HepG2 (cell line): ENCODE data around the gene AARSD1. TPM values are rescaled to one million over a fixed set of nuclear protein-coding genes. Genes with fewer than 3 reads are reported as not detected.
A peak's percentile ranks its signal among the peaks of the same experiment; 100 is the strongest.

ENCODE experiments used
- FLYWCH1 ChIP-seq: sonication (generic); formaldehyde crosslinking; IDR thresholded peaks from 2 replicates; pipeline ENCODE4 v1.8.1; 2023; ENCODE audit warnings: mild to moderate bottlenecking, missing genetic modification reagents
- GMEB1 ChIP-seq: sonication (generic); formaldehyde crosslinking; IDR thresholded peaks from 2 replicates; pipeline ENCODE4 v1.5.1; 2020; ENCODE audit warnings: missing genetic modification reagents, mild to moderate bottlenecking, borderline replicate concordance
- GPBP1L1 ChIP-seq: sonication (generic); formaldehyde crosslinking; IDR thresholded peaks from 2 replicates; pipeline ENCODE4 v1.5.0; 2020; ENCODE audit warnings: mild to moderate bottlenecking, missing genetic modification reagents
- KDM1A ChIP-seq: IDR thresholded peaks from 2 replicates; pipeline ENCODE4 v1.6.1; 2016; ENCODE audit warnings: missing compliant biosample characterization
- MAFK ChIP-seq, 2 experiments: IDR thresholded peaks in 1 of 2; conservative IDR thresholded peaks in 1 of 2; 2 replicates each; pipeline ENCODE4 v1.6.1; 2011; ENCODE audit warnings: improper control_type of control experiment in 2 of 2, low read length in 2 of 2
- MTERF4 ChIP-seq: sonication (generic); formaldehyde crosslinking; IDR thresholded peaks from 2 replicates; pipeline ENCODE4 v1.8.0; 2023; ENCODE audit warnings: mild to moderate bottlenecking, missing genetic modification reagents
- PITX1 ChIP-seq: sonication (generic); formaldehyde crosslinking; IDR thresholded peaks from 2 replicates; pipeline ENCODE4 v1.5.1; 2020; ENCODE audit warnings: mild to moderate bottlenecking, missing genetic modification reagents
- RARG ChIP-seq: sonication (generic); formaldehyde crosslinking; IDR thresholded peaks from 2 replicates; pipeline ENCODE4 v1.4.0; 2020; ENCODE audit warnings: low read depth, mild to moderate bottlenecking, missing genetic modification reagents
- RFXAP ChIP-seq: sonication (generic); formaldehyde crosslinking; IDR thresholded peaks from 2 replicates; pipeline ENCODE4 v1.4.0; 2020; ENCODE audit warnings: missing genetic modification reagents, borderline replicate concordance
- TAF1 ChIP-seq: sonication (generic); formaldehyde crosslinking; IDR thresholded peaks from 2 replicates; pipeline ENCODE4 v1.4.0; 2020; ENCODE audit warnings: missing genetic modification reagents
- THRA ChIP-seq: sonication (generic); formaldehyde crosslinking; IDR thresholded peaks from 2 replicates; pipeline ENCODE4 v1.4.0; 2020; ENCODE audit warnings: missing genetic modification reagents, borderline replicate concordance
- ZFP90 ChIP-seq: sonication (generic); formaldehyde crosslinking; IDR thresholded peaks from 2 replicates; pipeline ENCODE4 v1.8.0; 2022; ENCODE audit warnings: missing genetic modification reagents, mild to moderate bottlenecking, inconsistent platforms, borderline replicate concordance
- ZHX2 ChIP-seq, 2 experiments: sonication (generic) in 1 of 2; formaldehyde crosslinking in 1 of 2; IDR thresholded peaks; 2 replicates each; pipeline versions ENCODE4 v1.6.1 to v1.9.0; 2014 to 2022; ENCODE audit warnings: antibody characterized with exemption in 1 of 2, borderline replicate concordance in 1 of 2, inconsistent platforms in 1 of 2, low read depth in 1 of 2, missing genetic modification reagents in 1 of 2
- ZXDC ChIP-seq: sonication (generic); formaldehyde crosslinking; IDR thresholded peaks from 2 replicates; pipeline ENCODE4 v1.5.0; 2020; ENCODE audit warnings: mild to moderate bottlenecking, missing genetic modification reagents
- polyA plus RNA-seq, 8 experiments: library from polyadenylated mRNA; depleted of rRNA in 3 of 8; stranded (reverse) in 7 of 8; unstranded in 1 of 8; fragments of >200 nt; fragmentation: Illumina TruSeq in 4 of 8; extraction: Trizol in 4 of 8; gene quantifications; 2 replicates each; pipeline versions ENCODE4 v1.2.1 to v1.2.3, GENCODE V29; 2011 to 2016; ENCODE audit warnings: low read depth in 4 of 8, missing spikeins in 1 of 8, mixed read lengths in 1 of 8; ENCODE audit not compliant: insufficient read depth in 1 of 8
- total RNA-seq, 5 experiments: library from RNA; depleted of rRNA; stranded (reverse); fragments of >200 nt; fragmentation: Illumina TruSeq; extraction: Trizol; gene quantifications; 2 replicates each; pipeline ENCODE4 v1.2.3, GENCODE V29; 2016; ENCODE audit warnings: low read depth in 1 of 5

The AARSD1 gene
- total and polyA plus RNA-seq, 2 of the 13 experiments (the other 11 are each of a cell fraction or from before 2014, with no cell fraction given) = 24.7 to 29.3 TPM

- no peak for TF ChIP-seq THRA (CRISPR knock-in tag)
- TF ChIP-seq GMEB1 = no peak; the same call in none of the 2 replicates
- TF ChIP-seq MAFK (conservative IDR thresholded peaks at IDR 0.05 in 1 of 2, IDR thresholded peaks at IDR 0.05 in 1 of 2; ENCODE audit: low read length in 2 of 2) = no peak
- no peak for TF ChIP-seq KDM1A (CRISPR knock-in tag)
- TF ChIP-seq MTERF4 (CRISPR knock-in tag) = no peak
- 0 out of 2 replicates have a peak, but pooled peaks have one; percentile 25 for TF ChIP-seq FLYWCH1
- 0 out of 2 replicates have a peak, but pooled peaks have one; percentile 18 for TF ChIP-seq RFXAP (CRISPR knock-in tag)
- peak; percentile 92 for TF ChIP-seq ZHX2 (IDR thresholded peaks at IDR 0.05; ENCODE audit: low read depth)
- TF ChIP-seq ZHX2 (CRISPR knock-in tag; IDR thresholded peaks at IDR 0.05; ENCODE audit: borderline replicate concordance) = no peak
- TF ChIP-seq TAF1 = peak; percentile 79
- TF ChIP-seq RARG = no peak
- no peak for TF ChIP-seq ZXDC (CRISPR knock-in tag)
- no peak for TF ChIP-seq GPBP1L1 (CRISPR knock-in tag)
- TF ChIP-seq PITX1 (CRISPR knock-in tag) = no peak
- TF ChIP-seq ZFP90 (CRISPR knock-in tag) = 0 out of 2 replicates have a peak, but pooled peaks have one; percentile 52
These were observed 16.1 kb upstream of the AARSD1 start, which contains the start of gene RUNDC1 (continued) for GRCh38 chr17:42980274-42980765.
